GM19239 (cell line): ENCODE measurements around the gene SNAP23.
A peak's percentile ranks its signal among the peaks of the same experiment; 100 is the strongest.
"Not testable (repeated sequence)": the region's sequence is repeated elsewhere in the genome, so short reads cannot be mapped to it uniquely, and the experiment has no call there.

ENCODE experiments used
- DNase-seq: peaks from one replicate; pipeline ENCODE4 v3.0.0; 2011; ENCODE audit warnings: low spot score; ENCODE audit not compliant: insufficient read length
- FAIRE-seq: peaks from 2 replicates; lab custom pipeline; 2011; peaks lifted over from hg19 to GRCh38; lab: Jason Lieb, UNC

Gene SNAP23

DNA sequence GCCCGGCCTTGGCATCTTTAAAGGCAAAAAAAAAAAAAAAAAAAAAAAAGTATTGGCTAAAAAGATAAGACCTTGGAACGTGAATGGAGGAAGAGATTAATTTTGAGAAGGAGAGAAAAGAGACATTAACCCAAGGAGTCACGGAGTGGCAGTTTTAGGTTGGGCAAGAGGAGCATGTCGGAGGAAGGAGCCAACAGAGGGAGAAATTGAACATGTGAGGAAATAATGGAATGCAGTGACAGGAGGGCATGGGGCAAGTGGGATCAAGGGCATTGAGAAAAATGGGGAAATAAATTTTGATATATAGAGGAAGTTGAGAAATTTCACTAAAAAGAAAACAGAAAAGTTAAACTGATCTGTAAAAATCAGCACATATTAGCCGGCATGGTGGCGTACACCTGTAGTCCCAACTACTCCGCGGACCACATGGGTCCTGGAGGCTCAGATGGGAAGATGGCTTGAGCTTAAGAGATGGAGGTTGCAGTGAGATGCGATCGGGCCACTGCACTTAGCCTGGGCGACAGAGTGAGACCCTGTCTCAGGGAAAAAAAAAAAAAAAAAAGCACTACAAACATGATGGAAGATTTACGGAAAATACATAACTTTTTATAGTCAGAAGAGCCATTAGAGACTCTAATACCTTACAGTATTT, 54.4 kb downstream of the SNAP23 start:
- no peak for FAIRE-seq
- no peak for DNase-seq

DNA sequence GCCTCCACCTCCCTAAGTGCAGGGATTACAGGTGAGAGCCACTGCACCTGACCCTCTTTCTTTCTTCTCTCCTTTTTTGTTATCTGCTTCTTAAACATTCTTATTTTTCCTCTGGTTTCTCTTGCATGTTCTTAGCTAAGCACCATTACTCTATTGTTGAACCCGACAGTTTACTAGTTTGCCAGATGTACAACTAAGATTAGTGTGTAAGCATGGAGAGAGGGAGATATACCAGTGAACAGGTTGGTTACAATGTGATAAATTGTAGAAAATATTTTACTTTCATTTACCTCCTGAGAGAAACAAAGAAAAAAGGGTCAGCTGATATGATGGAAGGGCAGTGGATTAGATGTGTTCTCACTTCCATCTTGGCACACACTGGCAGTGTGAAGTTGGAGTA, 58.1 kb downstream of the SNAP23 start:
- no peak for FAIRE-seq
- DNase-seq = no peak

DNA sequence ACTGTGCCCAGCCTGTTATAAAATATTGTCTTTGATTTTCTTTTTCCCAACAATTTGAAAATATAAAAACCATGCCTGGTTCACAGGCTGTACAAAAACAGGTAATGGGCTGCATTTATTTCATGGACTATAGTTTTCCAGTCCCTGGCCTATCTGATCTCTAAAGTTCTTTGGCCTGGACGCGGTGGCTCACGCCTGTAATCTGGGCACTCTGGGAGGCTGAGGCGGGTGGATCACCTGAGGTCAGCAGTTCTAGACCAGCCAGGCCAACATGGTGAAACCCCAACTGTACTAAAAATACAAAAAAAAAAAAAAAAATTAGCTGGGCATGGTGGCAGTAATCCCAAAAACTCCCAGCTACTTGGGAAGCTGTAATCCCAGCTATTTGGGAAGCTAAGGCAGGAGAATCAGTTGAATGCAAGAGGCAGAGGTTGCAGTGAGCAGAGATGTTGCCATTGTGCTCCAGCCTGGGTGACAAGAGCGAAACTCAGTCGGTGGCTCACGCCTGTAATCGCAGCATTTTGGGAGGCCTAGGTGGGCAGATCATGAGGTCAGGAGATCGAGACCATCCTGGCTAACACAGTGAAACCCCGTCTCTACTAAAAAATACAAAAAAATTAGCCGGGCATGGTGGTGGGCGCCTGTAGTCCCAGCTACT, 61.2 kb downstream of the SNAP23 start:
- DNase-seq, FAIRE-seq: not testable (repeated sequence)

DNA sequence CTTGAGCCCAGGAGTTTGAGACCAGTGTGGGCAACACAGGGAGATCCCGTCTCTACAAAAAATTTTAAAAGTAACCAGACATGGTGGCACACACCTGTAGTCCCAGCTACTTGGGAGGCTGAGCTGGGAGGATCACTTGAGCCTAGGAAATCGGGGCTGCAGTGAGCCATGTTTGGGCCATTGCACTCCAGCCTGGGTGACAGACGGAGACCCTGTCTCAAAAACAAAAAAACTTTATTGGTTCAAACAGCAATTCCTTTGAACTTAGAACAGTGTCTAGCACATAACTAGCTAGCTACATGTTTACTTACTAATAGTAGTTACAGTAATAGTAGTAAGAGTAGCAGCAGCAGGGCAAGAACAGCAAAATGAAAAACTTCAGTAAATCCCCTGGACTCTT, 63.3 kb downstream of the SNAP23 start:
- no peak for DNase-seq
- FAIRE-seq = no peak

DNA sequence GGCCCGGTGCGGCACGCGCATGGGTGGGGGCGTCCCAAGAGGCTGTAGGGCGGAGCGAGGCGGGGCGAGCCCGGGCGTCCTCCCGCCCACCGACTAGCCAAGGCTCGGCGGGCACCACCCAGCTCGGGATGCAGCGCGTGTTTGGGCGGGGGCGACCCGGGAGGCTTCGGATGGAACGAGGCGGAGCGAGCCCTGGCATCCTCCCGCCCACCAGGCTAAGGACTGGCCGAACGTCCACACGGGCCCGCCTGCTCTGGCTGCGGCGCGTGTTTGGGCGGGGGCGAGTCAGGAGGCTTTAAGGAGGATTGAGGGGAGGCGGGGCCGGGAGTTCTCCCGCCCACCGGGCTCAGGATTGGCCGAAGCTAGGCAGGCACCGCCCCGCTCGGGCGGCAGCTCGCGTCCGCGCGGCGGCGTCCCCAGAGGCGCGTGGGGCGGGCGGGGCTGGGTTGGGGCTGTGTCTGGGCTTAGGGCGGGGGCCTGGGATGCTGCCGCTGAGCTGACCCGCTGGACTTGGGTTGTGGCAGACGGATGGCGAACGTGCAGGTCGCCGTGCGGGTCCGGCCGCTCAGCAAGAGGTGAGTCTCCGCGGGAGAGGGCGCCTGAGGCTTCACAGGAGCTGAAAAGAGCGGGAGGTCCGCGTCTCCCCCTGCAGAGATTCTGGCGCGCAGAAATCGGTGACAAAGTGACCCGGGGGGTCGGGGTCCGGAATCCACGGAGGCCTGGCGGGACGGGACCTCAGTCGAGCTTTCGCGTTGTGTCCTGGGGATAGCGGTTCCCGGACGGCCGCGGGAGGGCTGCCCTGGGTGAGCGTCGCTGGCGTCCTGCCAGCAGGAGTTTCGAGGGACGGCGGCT, 80.0 kb downstream of the SNAP23 start, which contains the start of gene STARD9:
STARD9 (plus strand) TSS at position 419 of the 852 bp plus-strand sequence; CDS start at position 529, 110 bp downstream.
- DNase-seq (peak; percentile 89), FAIRE-seq (peak; percentile 86)

DNA sequence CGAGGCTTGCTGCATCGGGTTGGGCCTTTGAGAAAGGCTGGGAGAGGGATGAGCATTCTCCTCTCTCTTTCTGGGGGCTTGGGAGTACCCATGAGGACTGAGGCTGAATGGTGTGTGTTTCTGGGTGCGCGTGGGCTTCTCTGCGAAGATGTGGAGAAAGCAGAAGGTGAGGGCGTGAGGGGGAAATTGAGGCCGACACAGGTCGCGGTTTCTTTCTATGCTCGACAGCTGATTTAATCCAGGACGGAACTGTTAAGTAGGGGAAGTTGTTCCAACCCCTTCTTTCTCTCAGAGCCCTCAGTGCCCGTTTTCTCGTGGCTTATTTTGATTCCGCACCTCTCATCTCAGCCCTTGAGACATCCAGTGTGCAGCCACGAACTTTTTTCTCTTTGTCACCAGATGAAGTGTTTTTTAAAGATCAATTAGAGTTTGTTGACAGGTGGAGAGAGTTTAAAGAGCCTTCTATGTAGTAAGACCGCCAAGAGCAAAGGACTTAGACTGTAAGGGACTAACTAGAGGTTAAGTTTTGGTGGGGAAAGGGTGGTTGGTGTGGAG, 80.7 kb downstream of the SNAP23 start:
- FAIRE-seq = no peak
- no peak for DNase-seq

DNA sequence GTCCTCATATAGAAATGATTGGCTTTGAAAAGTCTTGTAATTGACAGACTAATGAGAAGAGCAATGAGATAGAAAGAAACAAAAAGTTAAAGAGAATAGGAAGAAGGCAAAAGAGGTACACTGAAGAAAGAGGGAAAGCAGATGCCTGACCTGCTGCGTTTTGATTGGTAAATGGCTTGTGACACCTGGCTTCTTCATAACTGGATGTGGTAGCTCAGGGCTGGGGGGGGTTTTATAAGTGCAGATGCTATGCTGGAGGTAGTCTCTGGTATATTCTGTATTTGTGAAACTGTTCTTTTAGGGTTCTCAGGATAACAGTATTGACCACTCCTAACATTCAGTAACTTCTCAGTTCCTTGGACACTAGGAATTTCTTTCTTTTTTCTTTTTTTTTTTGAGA, 81.3 kb downstream of the SNAP23 start:
- FAIRE-seq = peak; percentile 31
- no peak for DNase-seq

DNA sequence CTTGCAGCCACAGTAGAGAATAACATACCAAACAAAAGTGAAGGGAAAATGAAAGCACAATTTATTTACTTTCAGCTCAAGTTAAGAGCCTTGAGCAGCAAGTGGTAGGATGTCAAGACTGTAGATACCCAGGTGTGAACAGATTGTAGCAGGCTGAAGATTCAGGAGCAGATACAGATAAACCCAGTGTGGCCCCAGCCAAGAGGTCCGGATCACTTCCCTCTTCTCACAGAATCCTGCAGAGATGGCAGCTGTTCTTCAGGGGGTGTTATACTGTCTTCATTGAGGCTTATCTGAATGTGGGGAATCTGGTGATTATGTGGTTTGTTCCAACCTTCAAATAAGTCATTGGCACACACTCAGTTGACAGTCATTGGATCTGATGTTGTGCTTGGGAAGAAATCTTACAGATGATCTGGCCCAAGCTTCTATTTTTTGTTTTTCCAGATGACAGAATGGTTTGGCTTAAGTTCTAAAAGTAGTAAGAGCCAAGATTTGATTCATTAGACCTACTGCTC, 82.1 kb downstream of the SNAP23 start:
- FAIRE-seq = no peak
- no peak for DNase-seq

DNA sequence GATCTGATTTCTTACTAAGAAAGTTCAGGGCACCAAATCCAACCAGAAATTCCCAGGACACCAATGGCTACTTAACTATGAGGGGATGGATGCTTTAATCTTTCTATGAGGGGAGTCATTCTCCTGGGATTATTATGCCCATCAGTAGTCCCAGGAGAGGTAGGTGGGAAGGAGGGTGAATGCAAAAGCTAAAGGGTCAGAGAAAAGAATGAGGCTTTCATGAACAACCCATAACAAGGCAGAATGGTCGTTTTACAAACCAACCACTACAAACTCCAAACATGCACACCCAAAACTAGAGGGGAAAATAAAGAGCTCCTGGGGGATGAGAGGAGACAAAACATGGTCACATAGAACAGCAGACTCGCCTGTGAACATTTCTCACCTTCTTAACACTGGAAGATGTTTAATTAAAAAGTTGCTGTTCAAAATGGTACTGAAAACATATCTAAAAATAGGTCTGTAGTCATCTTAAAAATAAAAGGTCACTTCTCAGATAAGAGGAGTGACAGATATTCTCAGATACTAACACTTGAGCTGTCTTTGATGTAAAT, 83.6 kb downstream of the SNAP23 start:
- DNase-seq (no peak), FAIRE-seq (no peak)

DNA sequence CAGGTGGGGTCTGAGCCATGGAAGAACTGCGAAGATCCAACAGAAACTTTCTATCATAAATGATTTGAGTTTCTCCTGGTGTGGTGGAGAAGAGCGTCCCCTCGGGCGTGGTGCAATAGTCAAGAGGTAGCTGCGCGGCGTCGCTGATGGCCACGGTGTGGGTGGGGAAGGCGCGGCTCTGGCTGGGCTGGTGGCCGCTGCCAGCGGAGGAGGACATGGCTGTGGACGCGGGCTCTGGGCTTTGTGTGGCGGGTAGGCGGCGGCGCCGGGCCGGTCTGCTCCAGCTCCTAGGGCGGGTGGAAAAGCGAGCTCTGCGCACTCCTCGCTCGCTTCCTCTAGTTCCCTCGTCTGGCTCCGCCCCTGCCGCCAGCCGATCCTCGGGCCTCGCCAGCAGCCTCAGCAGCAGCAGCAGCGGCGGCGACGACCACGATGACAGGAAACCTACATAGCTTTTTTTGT, 85.9 kb downstream of the SNAP23 start:
- FAIRE-seq = peak; percentile 59
- peak; percentile 59 for DNase-seq
